Mucosa of gallbladder (tissue), 1 donor: ENCODE measurements around the gene NLGN3. TPM values are rescaled to one million over a fixed set of nuclear protein-coding genes. Genes with fewer than 3 reads are reported as not detected.
"Not testable (repeated sequence)": the region's sequence is repeated elsewhere in the genome, so short reads cannot be mapped to it uniquely, and the experiment has no call there.

ENCODE experiments used
- DNase-seq: peaks from one replicate; pipeline ENCODE4 v3.0.0-alpha.2; 2020; ENCODE audit warnings: low spot score
- total RNA-seq: library from RNA; stranded (reverse); gene quantifications from one replicate; pipeline ENCODE4 v1.2.1, GENCODE V29; 2021
- donor health status: DM: no; HTN: no; CAD: no.

NLGN3 gene
- total RNA-seq, 1 donor from 2014 or later: 2.5 TPM

DNA sequence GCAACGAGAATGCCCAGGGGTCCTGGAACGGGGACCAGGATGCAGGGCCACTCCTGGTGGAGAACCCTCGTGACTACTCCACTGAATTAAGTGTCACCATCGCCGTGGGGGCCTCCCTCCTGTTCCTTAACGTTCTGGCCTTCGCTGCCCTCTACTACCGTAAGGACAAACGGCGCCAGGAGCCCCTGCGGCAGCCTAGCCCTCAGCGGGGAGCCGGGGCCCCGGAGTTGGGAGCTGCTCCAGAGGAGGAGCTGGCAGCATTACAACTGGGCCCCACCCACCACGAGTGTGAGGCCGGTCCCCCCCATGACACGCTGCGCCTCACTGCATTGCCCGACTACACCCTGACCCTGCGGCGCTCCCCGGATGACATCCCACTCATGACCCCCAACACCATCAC, 24.9 kb downstream of the NLGN3 start:
- no peak for DNase-seq

DNA sequence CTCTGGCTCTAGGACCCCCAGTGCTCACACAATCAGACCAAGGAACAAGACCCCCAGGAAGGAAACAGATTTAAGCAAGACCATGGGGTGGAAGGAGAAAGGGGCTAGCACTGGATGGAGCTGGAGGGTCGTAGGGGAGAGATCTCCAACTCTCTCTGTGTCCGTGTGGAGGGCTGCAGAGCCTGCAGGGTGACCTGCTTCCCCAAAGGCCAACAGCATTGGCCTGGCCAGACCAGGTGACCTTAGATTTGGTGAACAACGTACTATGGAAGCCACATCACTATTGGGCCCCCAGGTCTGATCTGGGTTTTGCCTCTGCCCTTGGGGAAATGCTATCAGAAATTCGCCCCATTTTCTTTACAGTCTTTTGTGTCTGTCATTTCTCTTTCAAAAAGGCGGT, 26.0 kb downstream of the NLGN3 start:
- DNase-seq: no peak

DNA sequence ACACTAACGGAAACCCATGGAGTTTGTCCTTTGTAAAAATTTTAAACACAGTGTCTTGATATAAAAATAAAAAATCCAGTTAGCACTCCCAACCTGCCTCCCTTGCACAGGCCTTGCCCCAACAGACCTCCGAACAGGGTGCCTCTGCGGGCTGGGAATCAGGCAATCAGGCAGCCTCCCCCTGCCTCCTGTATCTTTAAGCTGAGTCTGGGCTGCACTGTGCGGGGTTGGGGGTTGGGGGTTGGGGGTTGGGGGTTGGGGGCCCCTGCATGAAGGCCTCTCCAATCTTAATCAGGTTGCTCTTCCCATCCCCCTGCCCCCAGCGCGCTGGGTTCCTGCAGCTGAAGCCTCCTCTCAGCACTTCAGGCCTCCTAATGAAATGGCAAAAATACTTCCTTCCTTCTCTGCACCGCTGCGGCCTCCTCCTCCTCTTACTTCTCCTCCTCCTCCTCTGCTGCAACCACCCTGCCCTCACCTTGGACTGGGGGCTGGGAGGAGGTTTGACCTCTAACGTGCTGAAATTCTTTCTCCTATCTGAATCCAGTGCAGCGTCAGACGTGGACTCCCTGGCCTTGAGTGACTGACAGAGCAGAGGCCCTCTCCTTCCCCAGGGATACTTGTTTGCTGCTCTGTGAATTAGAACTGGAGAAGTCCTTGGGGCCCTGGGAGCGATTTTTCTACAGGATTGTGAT, 26.6 kb downstream of the NLGN3 start:
- DNase-seq: no peak

DNA sequence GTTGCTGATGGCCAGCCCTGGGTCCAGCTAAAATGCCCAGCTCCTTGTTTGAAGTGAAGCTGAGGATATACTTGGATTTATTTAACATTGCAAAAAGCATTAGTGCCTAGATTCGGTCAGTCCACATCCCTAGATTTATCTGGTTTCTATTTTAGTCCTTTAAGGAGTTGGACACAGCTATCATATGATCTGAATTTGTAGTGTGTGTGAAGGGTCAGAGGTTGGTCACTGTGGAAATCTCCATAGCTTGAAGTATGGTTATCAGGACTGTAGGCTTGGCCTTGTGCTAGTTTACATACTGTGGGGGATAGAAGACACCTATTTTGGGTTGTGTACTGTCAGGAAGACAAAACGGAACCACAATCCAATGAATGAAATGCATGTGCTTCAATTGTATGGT, 28.8 kb downstream of the NLGN3 start:
- DNase-seq: no peak

DNA sequence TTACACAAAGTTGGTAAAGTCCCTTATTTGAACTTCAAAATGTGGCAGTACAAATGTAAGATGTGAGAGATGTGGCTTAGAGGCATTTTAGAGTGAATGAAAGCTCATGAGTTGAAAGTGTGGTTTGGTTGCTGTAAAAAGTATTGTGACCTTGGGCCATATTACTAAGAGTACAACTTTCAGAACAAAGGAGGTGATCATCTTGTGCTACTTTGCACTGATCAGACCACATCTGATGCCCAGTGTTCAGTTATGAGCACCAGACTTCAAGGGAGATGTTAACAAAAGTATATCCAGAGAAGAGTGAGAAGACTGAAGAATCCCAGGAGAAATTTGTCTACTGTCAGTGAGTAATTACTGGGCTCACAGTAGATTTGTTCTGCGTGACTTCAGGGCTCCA, 30.2 kb downstream of the NLGN3 start:
- no peak for DNase-seq

DNA sequence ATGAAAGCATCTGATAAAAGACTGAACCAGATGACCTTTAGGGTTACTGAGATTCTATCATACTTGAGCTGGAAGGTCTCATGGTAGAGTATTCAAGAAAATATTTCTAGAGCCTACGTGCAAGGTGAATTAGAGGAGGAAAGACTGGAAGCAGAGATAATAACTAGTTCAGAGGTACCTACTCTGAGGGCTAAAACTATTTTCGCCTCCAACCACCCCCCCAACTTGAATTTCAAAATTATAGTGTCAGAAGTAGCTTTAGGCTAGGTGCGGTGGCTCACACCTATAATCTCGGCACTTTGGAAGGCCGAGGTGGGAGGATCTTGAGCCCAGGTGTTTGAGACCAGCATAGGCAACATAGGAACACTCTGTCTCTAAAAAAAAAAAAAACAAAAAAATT, 30.9 kb downstream of the NLGN3 start:
- no peak for DNase-seq

DNA sequence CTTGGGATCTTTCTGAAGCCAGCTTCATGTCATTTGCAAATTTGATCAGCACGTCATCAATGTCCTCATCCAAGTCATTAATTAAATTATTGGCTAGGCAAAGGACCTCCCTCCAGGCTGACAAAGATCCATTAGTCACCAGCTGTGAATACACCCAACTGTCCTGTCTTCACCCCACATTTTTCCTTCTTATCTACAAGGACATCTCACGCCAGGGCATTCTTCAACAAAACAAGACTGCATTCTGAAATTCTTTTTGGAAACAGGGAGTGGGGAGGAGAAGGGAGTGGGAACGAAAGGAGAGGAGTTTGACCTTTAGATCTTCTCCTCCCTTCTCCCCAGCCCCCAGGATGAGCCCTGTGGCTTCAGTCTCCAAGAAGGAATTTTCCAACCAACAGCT, 32.7 kb downstream of the NLGN3 start:
- no peak for DNase-seq

DNA sequence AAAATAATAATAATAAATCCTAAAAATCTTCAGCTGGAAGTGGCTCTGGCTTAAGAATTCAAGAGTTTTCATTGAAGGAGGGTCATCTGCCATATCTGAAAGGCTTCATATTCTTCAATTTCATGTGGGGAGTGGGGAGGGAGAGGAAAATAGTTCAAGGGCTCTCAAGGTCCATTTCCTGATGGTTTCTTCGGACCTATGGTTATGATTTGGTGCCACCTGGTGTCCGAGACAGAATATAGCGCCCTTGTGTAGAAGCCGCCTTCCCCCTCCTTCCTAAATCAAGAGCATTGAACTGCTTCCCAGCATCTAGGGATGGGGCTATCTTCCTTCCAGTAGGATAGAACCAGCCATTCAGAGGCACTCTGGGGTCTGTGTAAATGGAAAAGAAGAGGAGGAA, 34.3 kb downstream of the NLGN3 start:
- DNase-seq: peak; percentile 63

DNA sequence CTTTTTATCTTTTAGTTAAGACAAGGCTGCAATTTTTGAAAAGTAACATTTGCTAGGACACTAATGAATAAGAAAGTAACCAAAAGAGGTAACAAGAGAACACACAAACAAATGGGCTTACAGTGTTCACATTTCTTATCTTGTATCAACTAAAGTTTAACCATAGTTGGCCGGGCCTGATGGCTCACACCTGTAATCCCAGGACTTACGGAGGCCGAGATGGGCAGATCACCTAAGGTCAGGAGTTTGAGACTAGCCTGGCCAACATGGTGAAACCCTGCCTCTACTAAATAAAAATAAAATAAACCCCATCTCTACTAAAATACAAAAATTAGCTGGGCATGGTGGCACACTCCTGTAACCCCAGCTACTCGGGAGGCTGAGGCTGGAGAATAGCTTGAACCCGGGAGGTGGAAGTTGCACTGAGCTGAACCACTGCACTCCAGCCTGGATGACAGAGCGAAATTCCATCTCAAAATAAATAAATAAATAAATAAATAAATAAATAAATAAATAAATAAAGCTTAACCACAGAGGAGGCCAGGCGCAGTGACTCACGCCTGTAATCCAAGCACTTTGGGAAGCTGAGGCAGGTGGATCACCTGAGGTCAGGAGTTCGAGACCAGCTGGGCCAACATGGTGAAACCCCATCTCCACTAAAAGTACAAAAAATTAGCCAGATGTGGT, 36.1 kb downstream of the NLGN3 start:
- DNase-seq: not testable (repeated sequence)

DNA sequence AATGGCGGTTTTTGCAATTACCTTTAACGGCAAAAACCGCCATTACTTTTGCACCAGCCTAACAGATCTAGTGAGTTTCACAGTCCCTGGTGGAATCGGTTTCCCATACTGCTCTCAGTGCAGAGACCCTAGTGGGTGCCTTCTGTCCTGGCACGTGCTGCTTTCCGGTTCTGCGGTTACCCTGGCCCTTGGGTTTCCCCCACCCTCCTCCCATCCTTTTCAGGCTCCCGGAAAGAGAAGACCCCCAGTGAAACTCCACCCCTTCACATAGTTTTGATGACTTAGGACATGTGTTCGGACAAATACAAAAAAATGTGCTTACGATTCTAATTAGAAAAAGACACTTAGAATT, 36.9 kb downstream of the NLGN3 start:
- DNase-seq: no peak

DNA sequence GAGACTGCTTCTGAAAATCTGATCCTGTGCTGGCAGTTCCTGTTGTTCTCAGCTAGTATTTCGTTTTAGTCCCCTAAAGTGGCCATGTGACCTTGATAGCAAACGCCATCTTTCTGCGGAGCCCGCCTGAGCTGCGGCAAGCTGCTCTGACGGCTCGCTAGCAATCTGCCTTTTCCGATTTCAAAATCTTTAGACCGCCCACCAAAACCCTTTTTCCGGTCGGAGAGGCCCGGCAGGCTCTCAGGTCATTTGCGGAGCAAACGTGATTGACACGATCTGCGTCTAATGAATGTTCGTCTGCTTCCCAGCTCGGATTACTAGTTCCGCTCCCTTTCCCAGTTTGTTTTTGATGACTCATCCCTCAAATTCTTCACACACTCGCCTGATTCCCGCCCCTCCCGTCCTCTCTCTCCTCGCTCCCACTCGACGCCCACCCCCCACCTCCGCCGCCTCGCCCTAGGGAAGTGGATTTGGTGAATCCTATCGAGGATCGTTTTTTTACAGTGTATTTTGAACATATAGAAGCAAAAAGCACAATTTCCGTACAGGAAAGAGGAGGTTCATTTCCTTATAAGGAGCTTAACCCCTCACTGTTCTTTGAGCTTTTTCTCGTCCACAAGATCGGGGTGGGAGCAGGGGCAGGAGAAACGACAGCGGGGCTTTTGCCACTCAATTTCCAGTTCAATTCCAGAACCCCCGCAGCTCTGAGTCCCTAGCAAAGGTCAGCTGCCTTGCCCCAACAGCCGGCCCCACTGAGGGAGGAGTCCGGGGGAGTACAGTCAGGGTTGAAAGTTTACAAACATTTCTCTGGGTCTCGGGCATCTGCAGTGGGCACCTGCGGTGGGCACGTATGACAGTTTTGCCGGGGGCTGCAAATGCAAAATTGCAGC, 37.5 kb downstream of the NLGN3 start:
- DNase-seq: peak; percentile 90

DNA sequence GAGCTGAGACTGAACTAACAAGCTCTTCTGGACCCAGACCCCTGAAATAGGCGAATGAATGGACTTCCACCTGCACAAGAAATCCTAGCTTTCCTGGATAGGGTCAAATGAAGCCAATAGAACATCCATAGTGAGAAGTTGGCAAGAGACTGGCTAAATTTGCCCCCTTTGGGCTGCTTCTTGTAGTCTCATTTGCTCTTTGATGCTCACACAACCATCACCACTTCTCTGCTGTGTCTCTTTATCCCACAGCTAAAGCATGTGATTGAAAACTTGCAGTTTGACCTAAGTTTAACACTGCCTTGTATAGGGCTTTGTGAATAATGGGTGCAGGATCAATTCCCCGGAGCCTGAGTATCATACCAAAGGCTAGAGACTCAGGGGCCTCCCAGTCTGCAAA, 38.2 kb downstream of the NLGN3 start:
- DNase-seq: no peak

DNA sequence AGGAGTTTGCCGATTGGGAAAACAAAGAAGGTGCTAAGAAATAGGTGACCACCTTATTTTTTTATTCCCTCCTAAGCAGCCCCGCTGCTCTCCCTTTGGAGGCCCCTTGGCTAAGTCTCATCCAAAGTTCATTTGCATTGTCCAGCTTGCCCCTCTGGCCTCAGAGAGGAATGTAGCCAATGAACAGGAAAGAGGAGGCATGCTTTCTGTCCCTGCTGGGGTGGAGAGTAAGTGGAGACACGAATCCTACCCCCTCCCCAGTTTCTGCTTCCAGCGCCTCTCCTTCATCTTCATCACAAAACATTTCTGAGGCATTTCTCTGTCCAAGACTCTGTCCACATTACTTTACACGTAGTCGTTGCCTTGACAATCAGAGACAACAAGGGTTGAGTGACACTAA, 38.7 kb downstream of the NLGN3 start:
- no peak for DNase-seq

DNA sequence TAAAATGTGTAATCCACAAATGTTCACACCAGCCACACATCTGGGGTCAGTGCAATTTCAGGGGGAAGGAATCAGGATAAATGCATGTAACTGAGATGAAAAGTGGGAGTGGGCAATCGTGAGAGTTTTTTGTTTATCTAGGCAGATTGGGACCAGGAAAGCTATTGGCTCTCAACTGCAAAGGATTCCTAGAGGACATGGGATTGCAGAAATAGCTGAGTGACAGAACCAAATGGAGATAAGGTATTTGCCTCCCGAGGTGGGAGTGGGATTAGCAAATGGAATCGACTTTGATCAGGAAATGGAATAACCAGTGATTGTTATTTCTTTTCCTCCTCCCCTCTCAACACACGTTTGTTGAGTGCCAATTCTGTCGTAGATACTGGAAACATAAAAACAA, 39.5 kb downstream of the NLGN3 start:
- DNase-seq: no peak

DNA sequence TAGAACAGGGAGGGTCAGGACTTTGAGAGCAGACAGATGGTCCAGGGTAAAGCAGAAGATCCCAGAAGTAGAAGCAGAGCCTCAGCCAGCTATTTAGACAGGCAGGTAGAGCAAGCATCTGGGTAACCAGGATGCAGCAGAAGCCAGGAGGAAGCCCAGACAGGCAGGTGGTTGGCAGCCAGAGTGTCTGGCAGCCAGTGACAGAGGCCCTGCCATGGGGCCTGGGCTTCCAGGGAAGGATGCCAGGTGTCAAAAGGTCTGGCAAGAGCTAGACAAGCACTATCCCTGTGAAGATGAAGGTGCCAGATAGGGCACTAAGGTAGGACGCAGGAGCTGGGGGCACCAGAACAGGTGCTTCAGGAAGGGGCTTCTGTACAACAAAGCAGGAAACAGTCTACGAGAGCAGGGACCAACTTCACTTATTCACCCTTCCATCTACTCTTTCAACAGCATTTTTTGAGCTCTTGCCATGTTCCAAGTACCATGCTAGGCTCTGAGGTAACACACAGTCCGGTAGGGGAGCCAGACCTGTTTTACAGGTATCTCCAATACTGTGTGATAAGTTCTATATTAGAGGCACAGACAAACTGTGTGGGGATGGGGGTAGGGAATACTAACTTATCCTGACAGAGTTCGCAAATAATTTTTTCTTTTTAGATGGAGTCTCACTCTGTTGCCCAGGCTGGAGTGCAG, 40.3 kb downstream of the NLGN3 start:
- peak; percentile 21 for DNase-seq

DNA sequence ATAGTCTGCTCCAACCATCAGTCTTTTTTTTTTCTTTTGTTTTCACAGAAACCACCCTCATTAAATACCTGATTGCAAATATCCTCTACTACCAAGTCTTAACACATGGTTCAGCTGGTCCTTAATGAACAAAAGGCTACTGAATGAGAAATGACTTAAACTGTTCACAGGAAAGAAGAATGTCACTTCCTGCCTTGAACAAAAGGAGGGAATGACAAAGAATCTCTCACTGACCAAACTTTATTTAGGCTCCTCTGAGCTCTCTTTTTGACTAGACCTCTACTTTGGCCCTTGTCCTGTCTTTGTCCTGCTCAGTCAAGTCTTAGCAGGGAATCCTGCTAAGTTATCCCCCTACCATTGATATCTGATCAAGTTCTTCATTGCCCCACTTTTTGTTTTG, 46.6 kb downstream of the NLGN3 start:
- no peak for DNase-seq

DNA sequence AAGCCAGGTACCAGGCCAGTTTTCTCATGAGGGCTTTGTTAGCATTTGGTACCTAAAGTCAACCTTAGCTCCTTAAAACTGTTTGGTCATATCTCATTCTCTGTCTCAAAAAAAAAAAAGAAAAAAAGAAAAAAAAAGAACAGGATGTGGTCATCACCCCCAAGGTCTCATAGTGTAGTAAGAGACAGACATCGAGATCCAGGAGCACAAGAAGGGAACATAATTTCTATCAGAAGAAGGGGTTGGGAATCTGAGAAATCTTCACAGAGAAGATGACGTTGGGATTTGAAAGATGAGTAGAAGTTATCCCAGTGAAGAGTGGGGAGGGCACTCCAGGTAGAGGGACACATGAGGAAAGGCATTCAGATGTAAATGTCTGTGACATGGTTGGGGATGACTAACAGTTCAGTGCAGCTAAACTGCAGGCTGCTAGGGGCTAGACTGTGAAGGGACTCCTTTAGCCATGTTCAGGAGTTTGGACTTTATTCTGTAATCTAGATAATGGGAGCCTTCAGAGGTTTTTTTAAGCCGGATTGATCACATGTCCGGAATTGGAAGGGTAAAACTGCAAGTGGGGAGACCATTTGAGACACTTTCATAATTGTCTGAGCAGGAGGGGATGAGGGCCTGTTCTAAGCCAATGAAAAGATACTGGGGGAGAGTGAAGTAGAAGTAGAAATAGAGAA, 51.5 kb downstream of the NLGN3 start:
- no peak for DNase-seq

DNA sequence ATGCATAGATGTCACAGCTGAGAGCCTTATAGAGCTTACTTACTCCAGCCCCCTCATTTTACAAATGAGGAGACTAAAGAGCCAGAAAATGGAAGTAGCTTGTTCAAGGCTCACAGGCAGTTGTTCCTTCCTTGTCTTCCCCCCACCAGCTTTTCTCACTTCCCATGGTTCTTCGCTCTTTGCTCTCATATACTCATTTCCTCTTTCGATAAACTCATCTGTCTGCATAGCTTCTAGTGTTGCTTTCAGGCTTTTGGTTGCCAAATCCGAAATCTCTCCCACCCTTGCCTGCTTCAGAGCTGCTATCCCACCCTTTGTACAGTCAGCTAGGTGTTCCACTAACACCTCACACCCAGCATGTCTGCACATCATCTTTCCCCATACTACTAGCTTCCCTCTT, 53.4 kb downstream of the NLGN3 start:
- no peak for DNase-seq

DNA sequence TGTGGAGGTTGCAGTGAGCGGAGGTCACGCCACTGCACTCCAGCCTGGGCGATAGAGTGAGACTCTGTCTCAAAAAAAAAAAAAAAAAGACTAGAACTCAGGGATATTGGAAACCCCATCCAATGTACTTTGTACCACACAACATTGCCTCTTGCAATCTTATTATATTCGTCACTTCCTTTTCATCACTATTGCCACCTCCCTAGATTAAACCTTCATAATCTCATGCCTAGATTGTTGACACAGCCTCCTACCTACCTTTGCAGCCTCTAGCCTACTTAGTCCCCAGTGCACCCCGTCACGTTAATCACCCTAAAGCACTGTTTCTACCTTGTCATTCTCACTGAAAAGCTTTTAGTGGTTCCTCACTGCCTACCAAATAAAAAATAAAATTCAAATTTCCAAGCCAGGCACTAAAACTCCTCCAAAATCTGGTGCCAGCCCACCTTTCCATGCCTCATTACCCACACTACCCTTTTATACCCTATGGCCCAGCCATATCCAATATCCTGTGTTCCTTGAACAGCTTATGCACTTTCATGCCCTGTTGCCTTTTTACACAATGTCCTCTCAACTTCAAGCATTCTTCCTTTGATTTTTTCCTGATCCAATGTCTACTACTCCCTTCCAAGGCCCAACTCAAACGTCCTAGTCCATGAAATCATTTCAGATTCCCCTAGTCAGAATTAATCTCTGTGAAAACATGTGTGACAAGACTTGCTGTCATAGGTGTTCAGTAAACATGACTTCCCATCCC, 54.8 kb downstream of the NLGN3 start:
- no peak for DNase-seq

DNA sequence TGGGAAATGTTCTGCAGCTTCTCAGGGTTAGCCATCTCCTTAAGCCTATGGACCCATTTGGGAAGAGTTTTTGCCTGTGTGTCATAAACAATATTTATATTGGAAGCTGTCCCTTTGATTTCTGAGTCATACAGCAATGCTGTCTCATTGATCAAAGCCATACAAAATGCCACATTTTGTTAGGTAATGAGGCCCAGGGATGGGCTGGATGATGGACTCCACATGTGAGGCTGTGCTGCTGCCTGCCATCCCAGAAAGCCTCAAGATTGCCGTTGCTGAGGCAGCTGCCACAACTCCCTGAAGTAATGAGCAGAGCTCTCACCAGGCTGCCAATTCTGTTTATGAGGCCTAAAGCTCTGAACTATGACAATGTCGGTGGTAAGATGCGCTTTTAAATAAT, 66.2 kb downstream of the NLGN3 start:
- DNase-seq: no peak

DNA sequence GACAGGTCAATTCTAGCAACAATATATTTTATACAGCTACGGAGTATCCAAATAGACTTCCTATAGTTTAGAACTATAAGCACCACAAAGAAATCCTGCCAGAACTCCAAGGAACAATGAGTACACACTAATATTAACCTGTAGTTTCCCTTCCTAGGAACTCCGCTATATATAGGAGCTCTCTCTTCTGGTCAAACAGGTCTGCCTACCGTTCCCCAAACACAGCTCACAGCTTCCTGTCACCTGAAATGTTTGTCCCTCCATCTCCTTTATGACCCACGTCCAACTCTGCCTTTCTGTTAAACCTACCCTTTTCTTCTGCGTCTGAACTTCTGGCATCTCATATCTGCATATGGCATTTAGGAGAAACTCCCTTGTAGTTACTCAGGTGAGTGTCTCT, 67.9 kb downstream of the NLGN3 start:
- no peak for DNase-seq
